ENCODE data around the gene ADM5.

GRCh38 chr19:49651820-49652550 lies 37.4 kb upstream of the ADM5 start:
- TF ChIP-seq, protein P1, sequence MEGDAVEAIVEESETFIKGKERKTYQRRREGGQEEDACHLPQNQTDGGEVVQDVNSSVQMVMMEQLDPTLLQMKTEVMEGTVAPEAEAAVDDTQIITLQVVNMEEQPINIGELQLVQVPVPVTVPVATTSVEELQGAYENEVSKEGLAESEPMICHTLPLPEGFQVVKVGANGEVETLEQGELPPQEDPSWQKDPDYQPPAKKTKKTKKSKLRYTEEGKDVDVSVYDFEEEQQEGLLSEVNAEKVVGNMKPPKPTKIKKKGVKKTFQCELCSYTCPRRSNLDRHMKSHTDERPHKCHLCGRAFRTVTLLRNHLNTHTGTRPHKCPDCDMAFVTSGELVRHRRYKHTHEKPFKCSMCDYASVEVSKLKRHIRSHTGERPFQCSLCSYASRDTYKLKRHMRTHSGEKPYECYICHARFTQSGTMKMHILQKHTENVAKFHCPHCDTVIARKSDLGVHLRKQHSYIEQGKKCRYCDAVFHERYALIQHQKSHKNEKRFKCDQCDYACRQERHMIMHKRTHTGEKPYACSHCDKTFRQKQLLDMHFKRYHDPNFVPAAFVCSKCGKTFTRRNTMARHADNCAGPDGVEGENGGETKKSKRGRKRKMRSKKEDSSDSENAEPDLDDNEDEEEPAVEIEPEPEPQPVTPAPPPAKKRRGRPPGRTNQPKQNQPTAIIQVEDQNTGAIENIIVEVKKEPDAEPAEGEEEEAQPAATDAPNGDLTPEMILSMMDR (IDR thresholded peaks at IDR 0.05) = no peak
- TF ChIP-seq POLR2A (IDR thresholded peaks at IDR 0.05) = no peak
